NOMO-1 treated with dmso at 0.1 percent for 144 hours (cell line): Measurements from ENCODE around the gene NRXN3.

ENCODE experiments used
- DNase-seq: peaks from one replicate; lab custom pipeline; 2025; ENCODE audit not compliant: unreplicated experiment; lab: John Stamatoyannopoulos, UW

The NRXN3 gene

GRCh38 chr14:78319406-78319805 is 149.2 kb downstream of the NRXN3 start:
- DNase-seq = no peak

- DNase-seq = no peak
Measured at GRCh38 chr14:78319887-78320635, 149.9 kb downstream of the NRXN3 start.

GRCh38 chr14:78324353-78324752 is 154.2 kb downstream of the NRXN3 start:
- no peak for DNase-seq

GRCh38 chr14:78325911-78326310 is 155.7 kb downstream of the NRXN3 start:
- DNase-seq = no peak

- DNase-seq = no peak
Measured at GRCh38 chr14:78327426-78328221, 157.5 kb downstream of the NRXN3 start.

- DNase-seq = no peak
Measured at GRCh38 chr14:78329371-78329770, 159.2 kb downstream of the NRXN3 start.

- DNase-seq = peak; percentile 3
Measured at GRCh38 chr14:78335531-78335930, 165.4 kb downstream of the NRXN3 start.

- no peak for DNase-seq
Measured at GRCh38 chr14:78340250-78340649, 170.1 kb downstream of the NRXN3 start.

GRCh38 chr14:78341827-78342389 is 171.7 kb downstream of the NRXN3 start:
- DNase-seq = no peak

GRCh38 chr14:78342879-78343278 is 172.7 kb downstream of the NRXN3 start:
- DNase-seq = no peak

- no peak for DNase-seq
Measured at GRCh38 chr14:78344290-78344689, 174.1 kb downstream of the NRXN3 start.

GRCh38 chr14:78345131-78345744 is 175.1 kb downstream of the NRXN3 start:
- DNase-seq = no peak

GRCh38 chr14:78346747-78347146 is 176.6 kb downstream of the NRXN3 start:
- DNase-seq = no peak

GRCh38 chr14:78355109-78355508 is 184.9 kb downstream of the NRXN3 start:
- DNase-seq = no peak

GRCh38 chr14:78356391-78356790 is 186.2 kb downstream of the NRXN3 start:
- no peak for DNase-seq

GRCh38 chr14:78358591-78358990 is 188.4 kb downstream of the NRXN3 start:
- no peak for DNase-seq

- no peak for DNase-seq
Measured at GRCh38 chr14:78359581-78359980, 189.4 kb downstream of the NRXN3 start.

- DNase-seq = no peak
Measured at GRCh38 chr14:78363008-78363407, 192.8 kb downstream of the NRXN3 start.

GRCh38 chr14:78367355-78367754 is 197.2 kb downstream of the NRXN3 start:
- DNase-seq = no peak

- no peak for DNase-seq
Measured at GRCh38 chr14:78383060-78383459, 212.9 kb downstream of the NRXN3 start.

- DNase-seq = no peak
Measured at GRCh38 chr14:78398216-78398615, 228.0 kb downstream of the NRXN3 start.
